GM15510 (cell line): ENCODE measurements around the gene SLC24A4.

Experiments
- POLR2A ChIP-seq: IDR thresholded peaks from 3 replicates; pipeline ENCODE4 v1.6.1; 2011; ENCODE audit warnings: borderline replicate concordance; ENCODE audit not compliant: insufficient read length; ENCODE audit errors: extremely low read depth

Gene SLC24A4

GRCh38 chr14:92382677-92383076, 59.7 kb downstream of the SLC24A4 start:
- TF ChIP-seq POLR2A, result no peak

GRCh38 chr14:92383805-92384204, 60.8 kb downstream of the SLC24A4 start:
- TF ChIP-seq POLR2A, result no peak

DNA sequence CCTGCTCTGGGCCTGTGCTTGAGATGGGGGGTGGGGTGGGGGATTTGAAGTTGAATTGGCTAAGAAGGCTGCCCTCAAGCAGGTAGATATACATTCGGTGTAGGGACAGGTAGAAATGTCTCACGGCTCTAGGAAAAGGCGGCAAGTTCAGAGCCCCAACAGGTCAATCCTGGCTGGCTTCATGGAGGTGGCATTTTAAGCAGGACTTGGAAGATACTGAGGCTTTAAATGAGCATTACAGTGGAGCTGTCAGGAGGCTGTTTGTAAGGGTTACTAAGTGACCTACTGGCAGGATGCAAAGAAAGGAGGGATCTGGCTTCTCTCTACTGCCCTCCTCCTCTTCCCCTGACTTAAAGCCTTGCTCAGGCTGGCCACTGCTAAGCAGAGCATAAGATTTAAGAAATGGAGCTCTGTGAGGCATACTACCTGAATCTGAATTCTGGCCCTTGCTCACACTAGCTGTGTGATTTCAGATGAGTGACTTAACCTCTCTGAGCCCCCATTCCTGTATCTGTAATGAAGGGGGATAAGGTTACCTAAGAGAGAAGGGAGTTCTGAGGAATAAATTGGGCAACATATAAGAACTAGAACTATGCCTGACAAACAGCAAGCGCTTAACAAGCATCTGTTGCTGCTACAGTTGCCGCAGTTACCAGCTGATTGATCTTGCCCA, 61.6 kb downstream of the SLC24A4 start:
- TF ChIP-seq POLR2A, result no peak

- TF ChIP-seq POLR2A, result no peak
Measured at GRCh38 chr14:92385561-92385960, 62.6 kb downstream of the SLC24A4 start.

DNA sequence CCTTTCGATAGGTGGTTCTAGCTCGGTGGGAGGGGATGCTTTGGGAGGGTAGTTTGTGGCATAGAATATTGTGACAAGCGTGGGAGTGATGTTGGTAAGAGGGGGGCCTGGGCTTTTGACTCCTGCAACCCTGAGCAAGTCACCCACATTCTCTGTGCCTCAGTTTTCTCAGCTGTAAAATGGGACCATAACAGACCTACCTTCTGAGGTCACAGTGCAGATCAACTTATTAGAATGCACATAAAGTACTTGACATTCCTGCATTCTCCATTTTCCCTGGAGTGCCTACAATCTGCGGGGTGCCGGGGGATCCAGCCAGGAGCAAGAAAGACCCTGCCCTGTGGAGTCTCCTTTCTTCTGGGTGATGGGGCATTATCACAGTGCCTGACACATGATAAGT, 63.2 kb downstream of the SLC24A4 start:
- TF ChIP-seq POLR2A, result no peak

GRCh38 chr14:92386637-92387036, 63.7 kb downstream of the SLC24A4 start:
- no peak for TF ChIP-seq POLR2A

DNA sequence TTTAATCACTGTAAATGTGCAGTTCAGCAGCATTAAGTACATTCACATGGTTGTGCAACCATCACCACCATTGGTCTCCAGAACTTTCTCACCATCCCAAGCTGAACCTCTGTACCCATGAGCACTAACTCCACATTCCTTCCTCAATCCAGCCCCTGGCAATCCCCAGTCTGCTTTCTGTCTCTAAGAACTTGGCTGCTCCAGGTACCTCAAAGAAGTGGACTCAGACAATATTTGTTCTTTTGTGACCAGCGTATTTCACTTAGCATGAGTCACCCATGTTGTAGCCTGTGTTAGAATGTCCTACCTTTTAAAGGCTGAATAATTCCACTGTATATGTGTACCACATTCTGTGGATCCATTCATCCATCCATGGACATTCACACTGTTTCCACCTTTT, 64.6 kb downstream of the SLC24A4 start:
- no peak for TF ChIP-seq POLR2A

GRCh38 chr14:92389598-92390158, 66.7 kb downstream of the SLC24A4 start:
- TF ChIP-seq POLR2A, result no peak

GRCh38 chr14:92391726-92392125, 68.8 kb downstream of the SLC24A4 start:
- TF ChIP-seq POLR2A, result no peak

DNA sequence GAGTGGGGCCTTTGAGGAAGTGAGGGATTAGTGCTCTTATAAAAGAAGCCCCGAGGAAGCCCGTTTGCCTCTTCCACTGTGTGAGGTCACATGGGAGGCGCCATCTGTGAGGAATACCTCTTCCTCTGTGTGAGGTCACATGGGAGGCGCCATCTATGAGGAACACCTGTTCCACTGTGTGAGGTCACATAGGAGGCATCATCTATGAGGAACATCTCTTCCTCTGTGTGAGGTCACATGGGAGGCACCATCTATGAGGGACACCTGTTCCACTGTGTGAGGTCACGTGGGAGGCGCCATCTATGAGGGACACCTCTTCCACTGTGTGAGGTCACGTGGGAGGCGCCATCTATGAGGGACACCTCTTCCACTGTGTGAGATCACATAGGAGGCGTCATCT, 69.7 kb downstream of the SLC24A4 start:
- no peak for TF ChIP-seq POLR2A

DNA sequence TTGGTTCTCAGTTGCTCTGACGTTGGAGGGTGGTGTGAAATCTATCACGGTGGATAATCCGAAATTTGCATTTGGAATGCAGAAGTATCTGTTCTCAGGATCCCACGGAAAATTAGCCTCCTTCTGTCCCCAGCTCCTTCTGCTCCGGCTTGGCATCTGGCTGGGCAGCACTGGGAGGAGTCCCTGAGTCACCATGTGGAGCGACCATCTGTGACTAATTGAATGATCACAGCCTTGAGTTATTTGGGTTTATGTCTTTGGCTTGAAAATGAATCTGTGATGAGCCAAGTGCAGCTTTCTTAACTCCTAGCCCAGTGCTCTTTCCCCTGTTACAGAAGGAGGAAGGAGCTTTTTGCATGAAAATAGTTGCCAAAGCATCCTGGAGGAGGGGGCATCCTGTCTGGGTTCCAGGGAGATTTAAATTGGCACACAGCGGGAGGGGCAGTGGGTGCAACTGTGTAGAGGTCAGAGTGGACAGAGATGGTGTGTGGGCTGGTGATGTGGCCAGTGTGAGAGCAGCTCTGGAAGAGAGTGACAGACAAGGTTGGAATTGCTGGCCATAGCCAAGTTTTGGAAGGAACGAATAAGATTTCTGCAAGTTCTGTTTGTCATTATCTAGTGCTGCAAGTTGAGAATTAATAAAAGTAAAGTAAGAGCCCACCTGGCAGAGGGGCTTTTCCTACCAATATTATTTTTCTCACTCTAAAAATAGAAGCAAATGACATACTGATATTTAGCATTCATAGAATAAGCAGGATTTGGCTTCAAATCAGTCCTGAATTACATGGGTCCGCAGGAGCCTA, 74.4 kb downstream of the SLC24A4 start:
- no peak for TF ChIP-seq POLR2A

DNA sequence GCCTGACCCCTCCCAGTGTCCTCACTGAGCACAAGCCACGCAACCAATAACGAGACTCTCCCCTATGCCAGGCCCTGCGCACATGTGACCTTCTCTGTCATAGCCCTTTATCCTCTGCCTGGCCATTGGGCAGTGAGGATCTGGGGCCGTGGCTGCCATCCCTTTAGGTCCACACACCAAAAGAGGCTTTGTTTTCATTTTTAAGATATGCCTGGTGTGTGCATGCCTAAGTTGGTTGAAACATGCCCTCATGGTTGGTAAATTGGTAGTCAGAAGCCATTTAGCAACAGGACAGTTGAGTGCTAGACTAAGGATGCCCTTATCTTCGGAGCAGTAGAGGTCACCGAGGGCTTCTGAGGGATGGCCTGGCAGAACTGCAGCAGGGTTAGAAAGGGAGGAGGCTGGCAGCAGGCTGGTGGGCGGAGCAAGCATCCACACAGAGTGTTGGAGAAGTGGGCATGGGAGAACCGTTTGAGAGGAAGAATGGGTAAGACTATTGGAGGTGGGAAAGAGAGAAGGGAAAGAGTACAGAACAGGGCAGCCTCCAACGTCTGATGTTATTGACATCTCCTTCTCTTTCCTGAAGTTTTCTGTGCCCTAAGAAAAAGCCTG, 75.1 kb downstream of the SLC24A4 start:
- TF ChIP-seq POLR2A, result no peak

DNA sequence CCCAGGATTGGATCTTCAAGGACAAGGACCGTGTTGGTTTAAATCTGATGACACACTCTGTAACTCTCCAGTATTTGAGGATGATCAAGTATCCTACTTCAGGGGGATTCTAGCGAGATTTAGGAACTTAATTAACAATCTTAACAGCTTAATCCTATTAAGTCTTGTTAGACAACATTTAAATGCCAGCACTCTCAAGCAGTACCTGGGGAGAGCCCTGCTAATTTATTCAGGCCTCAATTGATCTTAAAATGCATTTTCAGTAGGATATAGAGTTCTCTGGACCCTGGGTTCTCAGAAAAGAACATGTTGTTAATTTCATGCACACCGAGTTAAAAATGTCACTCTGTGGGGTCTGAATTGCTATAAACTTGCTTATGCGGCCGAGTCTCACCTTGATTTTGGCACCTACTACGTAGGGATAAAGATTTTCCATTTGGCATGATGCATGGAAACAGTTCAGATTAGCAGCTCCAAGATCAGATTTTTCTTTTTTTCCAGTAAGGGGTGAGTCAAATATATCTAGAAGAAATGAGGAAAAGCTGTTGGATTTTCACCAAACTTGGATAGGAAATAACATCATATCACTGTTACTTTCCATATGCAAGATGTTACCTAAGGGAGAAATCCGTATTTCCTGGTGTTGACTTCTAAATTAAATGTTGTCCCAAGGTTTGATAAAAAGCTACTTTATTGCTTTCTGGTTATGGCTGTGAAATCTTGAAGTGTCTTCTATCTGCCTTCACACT, 76.1 kb downstream of the SLC24A4 start:
- no peak for TF ChIP-seq POLR2A

- no peak for TF ChIP-seq POLR2A
Measured at GRCh38 chr14:92400579-92401444, 77.8 kb downstream of the SLC24A4 start.
